ENCODE data around the gene TTC7B.

Gene TTC7B

GRCh38 chr14:90720336-90720735 is 95.9 kb downstream of the TTC7B start:
- TF ChIP-seq FOXP2 (optimal IDR thresholded peaks at IDR 0.05; ENCODE audit: borderline replicate concordance, extremely low read depth, extremely low read length, insufficient read depth): no peak
- no peak for TF ChIP-seq REST (IDR thresholded peaks at IDR 0.05; ENCODE audit: insufficient read depth in 1 of 2, low read depth in 2 of 2, low read length in 2 of 2)
- no peak for TF ChIP-seq TAF1 (IDR thresholded peaks at IDR 0.05; ENCODE audit: borderline replicate concordance, insufficient read depth, low read length)
- TF ChIP-seq POLR2AphosphoS5 (IDR thresholded peaks at IDR 0.05; ENCODE audit: low read depth, low read length): no peak
- TF ChIP-seq SIN3A (IDR thresholded peaks at IDR 0.05; ENCODE audit: borderline replicate concordance, insufficient read depth, low read length): no peak

- TF ChIP-seq TAF1 (IDR thresholded peaks at IDR 0.05; ENCODE audit: borderline replicate concordance, insufficient read depth, low read length): no peak
- TF ChIP-seq SIN3A (IDR thresholded peaks at IDR 0.05; ENCODE audit: borderline replicate concordance, insufficient read depth, low read length): no peak
- no peak for TF ChIP-seq REST (IDR thresholded peaks at IDR 0.05; ENCODE audit: insufficient read depth in 1 of 2, low read depth in 2 of 2, low read length in 2 of 2)
- TF ChIP-seq FOXP2 (optimal IDR thresholded peaks at IDR 0.05; ENCODE audit: borderline replicate concordance, extremely low read depth, extremely low read length, insufficient read depth): no peak
- TF ChIP-seq POLR2AphosphoS5 (IDR thresholded peaks at IDR 0.05; ENCODE audit: low read depth, low read length): no peak
Observed at GRCh38 chr14:90717916-90718315, 98.3 kb downstream of the TTC7B start.

- TF ChIP-seq SIN3A (IDR thresholded peaks at IDR 0.05; ENCODE audit: borderline replicate concordance, insufficient read depth, low read length) (no peak), TAF1 (IDR thresholded peaks at IDR 0.05; ENCODE audit: borderline replicate concordance, insufficient read depth, low read length) (no peak), FOXP2 (optimal IDR thresholded peaks at IDR 0.05; ENCODE audit: borderline replicate concordance, extremely low read depth, extremely low read length, insufficient read depth) (no peak), REST (IDR thresholded peaks at IDR 0.05; ENCODE audit: insufficient read depth in 1 of 2, low read depth in 2 of 2, low read length in 2 of 2) (no peak), POLR2AphosphoS5 (IDR thresholded peaks at IDR 0.05; ENCODE audit: low read depth, low read length) (no peak)
Observed at GRCh38 chr14:90715993-90716392, 100.2 kb downstream of the TTC7B start.

- TF ChIP-seq REST (IDR thresholded peaks at IDR 0.05; ENCODE audit: insufficient read depth in 1 of 2, low read depth in 2 of 2, low read length in 2 of 2) (no peak), SIN3A (IDR thresholded peaks at IDR 0.05; ENCODE audit: borderline replicate concordance, insufficient read depth, low read length) (no peak), POLR2AphosphoS5 (IDR thresholded peaks at IDR 0.05; ENCODE audit: low read depth, low read length) (no peak), FOXP2 (optimal IDR thresholded peaks at IDR 0.05; ENCODE audit: borderline replicate concordance, extremely low read depth, extremely low read length, insufficient read depth) (no peak), TAF1 (IDR thresholded peaks at IDR 0.05; ENCODE audit: borderline replicate concordance, insufficient read depth, low read length) (no peak)
Observed at GRCh38 chr14:90715495-90715894, 100.7 kb downstream of the TTC7B start.

GRCh38 chr14:90714811-90715210 is 101.4 kb downstream of the TTC7B start:
- TF ChIP-seq REST (IDR thresholded peaks at IDR 0.05; ENCODE audit: insufficient read depth in 1 of 2, low read depth in 2 of 2, low read length in 2 of 2): no peak
- TF ChIP-seq POLR2AphosphoS5 (IDR thresholded peaks at IDR 0.05; ENCODE audit: low read depth, low read length): no peak
- no peak for TF ChIP-seq SIN3A (IDR thresholded peaks at IDR 0.05; ENCODE audit: borderline replicate concordance, insufficient read depth, low read length)
- TF ChIP-seq FOXP2 (optimal IDR thresholded peaks at IDR 0.05; ENCODE audit: borderline replicate concordance, extremely low read depth, extremely low read length, insufficient read depth): no peak
- TF ChIP-seq TAF1 (IDR thresholded peaks at IDR 0.05; ENCODE audit: borderline replicate concordance, insufficient read depth, low read length): no peak
